Keratinocyte (primary cell): ENCODE data around the gene SIAH2. TPM values are rescaled to one million over a fixed set of nuclear protein-coding genes. Genes with fewer than 3 reads are reported as not detected.

Source experiments
- DNase-seq: peaks from one replicate; pipeline ENCODE4 v3.0.0-alpha.2; 2011; ENCODE audit warnings: low read depth, missing footprints, low spot score
- FAIRE-seq: peaks from 2 replicates; lab custom pipeline; 2011; peaks lifted over from hg19 to GRCh38; lab: Jason Lieb, UNC
- H2AFZ ChIP-seq: 2 replicates; pipeline ENCODE4 v1.6.0; 2012; ENCODE audit warnings: low read length, control low read depth, inconsistent platforms; ENCODE audit not compliant: control insufficient read depth
- H3K27ac ChIP-seq: 2 replicates; pipeline ENCODE4 v1.5.1; 2011; ENCODE audit warnings: low read length; ENCODE audit not compliant: control insufficient read depth, insufficient read depth
- H3K27me3 ChIP-seq: 3 replicates; pipeline ENCODE4 v1.6.0; 2011; ENCODE audit warnings: low read length; ENCODE audit not compliant: control insufficient read depth, insufficient read depth; ENCODE audit errors: extremely low read depth
- H3K36me3 ChIP-seq, 2 experiments: 2 replicates in 1 of 2; 3 replicates in 1 of 2; pipeline ENCODE4 v1.5.1; 2011; ENCODE audit warnings: low read length in 2 of 2, mild to moderate bottlenecking in 1 of 2; ENCODE audit not compliant: control insufficient read depth in 2 of 2, insufficient read depth in 2 of 2; ENCODE audit errors: extremely low read depth in 1 of 2
- H3K4me1 ChIP-seq: 3 replicates; pipeline ENCODE4 v1.5.1; 2011; ENCODE audit warnings: low read length; ENCODE audit not compliant: control insufficient read depth, insufficient read depth; ENCODE audit errors: extremely low read depth
- H3K4me2 ChIP-seq: 3 replicates; pipeline ENCODE4 v1.6.0; 2011; ENCODE audit warnings: low read depth, low read length; ENCODE audit not compliant: control insufficient read depth, insufficient read depth; ENCODE audit errors: extremely low read depth
- H3K4me3 ChIP-seq, 3 experiments: fragments of 200-600 bp in 1 of 3; sonication (generic) in 1 of 3; 2 replicates in 2 of 3; 3 replicates in 1 of 3; pipeline ENCODE4 v1.5.1; 2011 to 2016; ENCODE audit warnings: low read length in 3 of 3, mild to moderate bottlenecking in 3 of 3, control low read depth in 2 of 3, inconsistent platforms in 1 of 3, low read depth in 1 of 3, mixed read lengths in 1 of 3, mixed run types in 1 of 3, moderate library complexity in 1 of 3; ENCODE audit not compliant: control insufficient read depth in 2 of 3, insufficient read depth in 2 of 3; ENCODE audit errors: extremely low read depth in 1 of 3
- H3K79me2 ChIP-seq: 2 replicates; pipeline ENCODE4 v1.6.0; 2012; ENCODE audit warnings: low read length; ENCODE audit not compliant: control insufficient read depth, insufficient read depth
- H3K9ac ChIP-seq: 3 replicates; pipeline ENCODE4 v1.6.0; 2011; ENCODE audit warnings: low read length; ENCODE audit not compliant: control insufficient read depth, insufficient read depth; ENCODE audit errors: extremely low read depth
- H3K9me1 ChIP-seq: 3 replicates; pipeline ENCODE4 v1.6.0; 2011; ENCODE audit warnings: low read length; ENCODE audit not compliant: control insufficient read depth, insufficient read depth; ENCODE audit errors: extremely low read depth
- H3K9me3 ChIP-seq: 2 replicates; pipeline ENCODE4 v1.5.1; 2012; ENCODE audit warnings: low read depth, low read length; ENCODE audit not compliant: control insufficient read depth
- H4K20me1 ChIP-seq: 3 replicates; pipeline ENCODE4 v1.6.0; 2011; ENCODE audit warnings: low read length; ENCODE audit not compliant: control insufficient read depth, insufficient read depth; ENCODE audit errors: extremely low read depth
- EZH2 ChIP-seq: IDR thresholded peaks from one replicate; pipeline ENCODE4 v1.6.1; 2012; ENCODE audit warnings: inconsistent platforms, mild to moderate bottlenecking, low read length, moderate library complexity
- dilution Hi-C: fragments of 300-500 bp; cut with MboI; formaldehyde crosslinking; loops from one replicate; pipeline ENCODE4 v1.7.0; 2020; ENCODE audit warnings: low sequenced_read_pairs; ENCODE audit not compliant: extremely low pct_ligation_motif_present
- polyA plus RNA-seq, 5 experiments: library from polyadenylated mRNA; depleted of rRNA in 3 of 5; stranded (reverse) in 3 of 5; stranded (forward) in 1 of 5; unstranded in 1 of 5; fragments of >200 nt; gene quantifications; 1 replicate in 1 of 5; 2 replicates in 3 of 5; 3 replicates in 1 of 5; pipeline versions ENCODE4 v1.2.1 to v1.2.3, GENCODE V29; 2011 to 2012; ENCODE audit warnings: missing spikeins in 2 of 5, low read depth in 1 of 5, low replicate concordance in 1 of 5
- TF ChIP-seq, protein P1 (sequence below), 3 experiments: IDR thresholded peaks in 1 of 3; conservative IDR thresholded peaks in 1 of 3; optimal IDR thresholded peaks in 1 of 3; 2 replicates in 2 of 3; 3 replicates in 1 of 3; pipeline versions ENCODE3 to v1.5.1; 2011; ENCODE audit warnings: low read length in 3 of 3, mild to moderate bottlenecking in 3 of 3, moderate library complexity in 2 of 3, control low read depth in 1 of 3, inconsistent platforms in 1 of 3; ENCODE audit not compliant: insufficient read depth in 2 of 3; ENCODE audit errors: extremely low read depth in 1 of 3

Gene SIAH2
- polyA plus RNA-seq, 1 donor (not counting 4 experiments of a cell fraction or from before 2014, with no cell fraction given): 44.8 TPM

DNA sequence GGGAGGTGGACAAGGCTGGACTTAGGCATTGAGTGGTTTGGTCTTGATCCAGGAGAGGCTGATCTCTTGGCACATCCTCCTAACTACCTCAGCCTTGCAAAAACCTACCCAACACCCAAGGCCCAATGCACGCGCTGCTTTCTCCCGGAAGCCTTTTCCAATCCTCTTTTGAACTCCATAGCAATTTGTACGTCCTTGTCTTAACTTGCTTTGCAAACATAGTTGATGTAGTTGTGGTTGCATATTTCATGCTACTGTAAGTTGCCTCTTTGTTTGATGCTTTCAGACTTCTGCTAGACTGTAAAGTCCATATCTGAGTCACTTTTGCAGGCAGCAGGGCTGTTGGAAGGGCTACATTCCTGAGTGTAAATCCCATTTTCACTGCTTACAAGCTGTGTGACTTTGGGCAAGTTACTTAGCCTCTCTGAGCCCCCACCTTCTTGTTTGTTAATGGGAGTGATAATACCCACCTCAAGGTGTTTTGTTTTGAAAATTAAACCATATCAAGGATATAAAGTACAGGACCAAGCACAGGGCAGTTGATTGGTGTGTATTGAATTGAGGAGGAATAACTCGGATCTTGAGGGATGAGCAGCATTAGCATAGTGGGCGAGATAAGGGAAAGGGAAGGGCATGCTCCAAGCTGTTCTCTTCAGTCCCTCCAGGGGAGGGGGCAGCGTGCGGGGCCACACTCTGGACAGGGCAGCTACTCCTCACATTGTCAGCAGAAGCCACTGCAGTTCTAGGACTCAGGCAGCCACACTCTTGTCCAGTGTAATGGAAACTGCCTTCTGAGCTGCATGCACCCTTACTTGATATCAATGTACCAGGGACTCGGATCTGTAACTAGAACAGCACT is 28.8 kb downstream of the SIAH2 start:
- Histone ChIP-seq H3K36me3 (peaks cover 0 to 3% of the 10 kb centered on the region in 2 experiments), H3K9me3 (no peaks in the 10 kb centered on the region), H3K79me2 (no peaks in the 10 kb centered on the region), H3K9ac (no peak overlapping the region), H4K20me1 (no peaks in the 10 kb centered on the region), H3K9me1 (no peaks in the 10 kb centered on the region), H3K4me3 (no peak overlapping the region), H3K27me3 (no peaks in the 10 kb centered on the region), H3K4me2 (peak overlapping the region; percentile 52), H3K27ac (peak overlapping the region; percentile 61), H2AFZ (peak overlapping the region; percentile 39), H3K4me1 (peaks cover 47% of the 10 kb centered on the region)
- TF ChIP-seq, protein P1, sequence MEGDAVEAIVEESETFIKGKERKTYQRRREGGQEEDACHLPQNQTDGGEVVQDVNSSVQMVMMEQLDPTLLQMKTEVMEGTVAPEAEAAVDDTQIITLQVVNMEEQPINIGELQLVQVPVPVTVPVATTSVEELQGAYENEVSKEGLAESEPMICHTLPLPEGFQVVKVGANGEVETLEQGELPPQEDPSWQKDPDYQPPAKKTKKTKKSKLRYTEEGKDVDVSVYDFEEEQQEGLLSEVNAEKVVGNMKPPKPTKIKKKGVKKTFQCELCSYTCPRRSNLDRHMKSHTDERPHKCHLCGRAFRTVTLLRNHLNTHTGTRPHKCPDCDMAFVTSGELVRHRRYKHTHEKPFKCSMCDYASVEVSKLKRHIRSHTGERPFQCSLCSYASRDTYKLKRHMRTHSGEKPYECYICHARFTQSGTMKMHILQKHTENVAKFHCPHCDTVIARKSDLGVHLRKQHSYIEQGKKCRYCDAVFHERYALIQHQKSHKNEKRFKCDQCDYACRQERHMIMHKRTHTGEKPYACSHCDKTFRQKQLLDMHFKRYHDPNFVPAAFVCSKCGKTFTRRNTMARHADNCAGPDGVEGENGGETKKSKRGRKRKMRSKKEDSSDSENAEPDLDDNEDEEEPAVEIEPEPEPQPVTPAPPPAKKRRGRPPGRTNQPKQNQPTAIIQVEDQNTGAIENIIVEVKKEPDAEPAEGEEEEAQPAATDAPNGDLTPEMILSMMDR (optimal IDR thresholded peaks at IDR 0.05 in 1 of 3, IDR thresholded peaks at IDR 0.05 in 1 of 3, conservative IDR thresholded peaks at IDR 0.05 in 1 of 3; ENCODE audit: extremely low read depth in 1 of 3, insufficient read depth in 2 of 3, low read length in 3 of 3): no peak
- FAIRE-seq: peak; percentile 76
- dilution Hi-C loops: no loop called here
- peak; percentile 70 for DNase-seq

DNA sequence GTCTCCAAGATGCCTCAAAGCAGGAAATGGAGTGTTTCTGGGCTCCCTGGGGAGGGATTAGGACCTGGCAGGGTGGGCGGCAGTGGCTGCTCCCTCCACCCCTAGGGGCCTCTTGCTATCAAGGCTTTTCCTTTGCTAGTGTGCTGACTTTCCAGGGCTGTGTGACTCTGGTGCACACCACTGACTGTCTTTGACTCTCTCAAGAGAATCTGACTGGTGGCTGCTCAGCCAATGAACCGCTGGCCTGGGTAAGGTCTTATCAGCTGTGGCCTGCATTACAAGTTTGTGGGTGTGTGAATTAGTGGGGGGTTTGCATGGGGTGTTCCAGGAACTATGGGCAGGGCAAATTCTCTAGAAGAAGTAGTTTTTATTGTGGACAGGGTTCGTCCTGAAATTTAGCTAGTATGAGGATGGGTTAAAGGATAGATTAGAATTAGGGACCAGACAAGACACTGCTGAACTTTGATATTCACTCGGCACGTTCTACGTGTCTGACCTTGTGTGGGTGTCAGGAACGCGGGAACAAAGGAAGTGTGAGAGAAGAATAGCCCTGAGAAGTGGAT is 29.5 kb downstream of the SIAH2 start:
- H2AFZ ChIP-seq: peak overlapping the region; percentile 39
- H3K9ac ChIP-seq: no peak overlapping the region
- peak overlapping the region; percentile 52 for H3K4me2 ChIP-seq
- TF ChIP-seq, protein P1 (optimal IDR thresholded peaks at IDR 0.05 in 1 of 3, IDR thresholded peaks at IDR 0.05 in 1 of 3, conservative IDR thresholded peaks at IDR 0.05 in 1 of 3; ENCODE audit: extremely low read depth in 1 of 3, insufficient read depth in 2 of 3, low read length in 3 of 3): no peak
- no peak for TF ChIP-seq EZH2
- no peak for FAIRE-seq
- H3K36me3 ChIP-seq: peaks cover 0 to 3% of the 10 kb centered on the region in 2 experiments
- no peaks in the 10 kb centered on the region for H3K79me2 ChIP-seq
- H3K27me3 ChIP-seq: no peaks in the 10 kb centered on the region
- H3K4me1 ChIP-seq: peaks cover 45% of the 10 kb centered on the region
- no peaks in the 10 kb centered on the region for H4K20me1 ChIP-seq
- peak overlapping the region; percentile 61 for H3K27ac ChIP-seq
- no peaks in the 10 kb centered on the region for H3K9me3 ChIP-seq
- DNase-seq: no peak
- no peak overlapping the region for H3K4me3 ChIP-seq
- dilution Hi-C loops: no loop called here
- no peaks in the 10 kb centered on the region for H3K9me1 ChIP-seq
